OCI-LY1 (cell line): ENCODE measurements around the gene RAD51B.
"Not testable (repeated sequence)": the region's sequence is repeated elsewhere in the genome, so short reads cannot be mapped to it uniquely, and the experiment has no call there.

Source experiments
- H2AFZ ChIP-seq: fragments of 200-600 bp; sonication (generic), shearing (Covaris generic); 2 replicates; pipeline ENCODE4 v1.6.0; 2014; ENCODE audit warnings: antibody characterized with exemption, mild to moderate bottlenecking, low read length
- H3F3A ChIP-seq: fragments of 200-600 bp; sonication (generic), shearing (Covaris generic); 2 replicates; pipeline ENCODE4 v1.6.0; 2014; ENCODE audit warnings: mild to moderate bottlenecking, antibody characterized with exemption, low read length, moderate library complexity; ENCODE audit not compliant: insufficient read depth
- H3K27ac ChIP-seq: fragments of 200-600 bp; sonication (generic); 2 replicates; pipeline ENCODE4 v1.5.1; 2014; ENCODE audit warnings: low read length, mixed run types, mild to moderate bottlenecking, low read depth; ENCODE audit not compliant: poor library complexity, severe bottlenecking
- H3K27me3 ChIP-seq: fragments of 200-600 bp; sonication (generic); 2 replicates; pipeline ENCODE4 v1.6.0; 2014; ENCODE audit warnings: antibody characterized with exemption, mild to moderate bottlenecking, low read length, moderate library complexity; ENCODE audit not compliant: insufficient read depth
- H3K36me3 ChIP-seq: fragments of 200-600 bp; sonication (generic); 2 replicates; pipeline ENCODE4 v1.6.1; 2014; ENCODE audit warnings: mild to moderate bottlenecking, antibody characterized with exemption, low read length, moderate library complexity, mixed read lengths; ENCODE audit not compliant: insufficient read depth
- H3K4me1 ChIP-seq: fragments of 200-600 bp; sonication (generic); 2 replicates; pipeline ENCODE4 v1.5.1; 2014; ENCODE audit warnings: mild to moderate bottlenecking, low read length, moderate library complexity; ENCODE audit not compliant: insufficient read depth, severe bottlenecking
- H3K4me2 ChIP-seq: fragments of 200-600 bp; sonication (generic), shearing (Covaris generic); 2 replicates; pipeline ENCODE4 v1.6.1; 2014; ENCODE audit warnings: low read length
- H3K4me3 ChIP-seq: fragments of 200-600 bp; sonication (generic); 2 replicates; pipeline ENCODE4 v1.5.1; 2014; ENCODE audit warnings: low read length, low read depth, mild to moderate bottlenecking, mixed read lengths; ENCODE audit not compliant: poor library complexity, severe bottlenecking
- H3K79me2 ChIP-seq: fragments of 200-600 bp; shearing (Covaris generic); 2 replicates; pipeline ENCODE4 v1.6.1; 2016; ENCODE audit warnings: mixed run types, low read length, mixed read lengths; ENCODE audit not compliant: insufficient read depth
- H3K9ac ChIP-seq: fragments of 200-600 bp; sonication (generic), shearing (Covaris generic); 2 replicates; pipeline ENCODE4 v1.6.1; 2014; ENCODE audit warnings: mild to moderate bottlenecking, low read length, mixed read lengths
- H3K9me2 ChIP-seq: fragments of 200-600 bp; sonication (generic), shearing (Covaris generic); 2 replicates; pipeline ENCODE4 v1.6.1; 2014; ENCODE audit warnings: low read depth, mild to moderate bottlenecking, low read length, mixed read lengths
- H3K9me3 ChIP-seq: fragments of 200-600 bp; shearing (Covaris generic); 2 replicates; pipeline ENCODE4 v1.6.1; 2014; ENCODE audit warnings: low read length, mixed read lengths
- H4K20me1 ChIP-seq: fragments of 200-600 bp; sonication (generic), shearing (Covaris generic); 2 replicates; pipeline ENCODE4 v1.6.0; 2016; ENCODE audit warnings: mild to moderate bottlenecking, low read length; ENCODE audit not compliant: insufficient read depth
- EZH2 ChIP-seq: fragments of 200-600 bp; sonication (generic), shearing (Covaris generic); IDR thresholded peaks from 2 replicates; pipeline ENCODE4 v1.8.0; 2017; ENCODE audit warnings: borderline replicate concordance, mixed run types, mild to moderate bottlenecking, antibody characterized with exemption, low read length, moderate library complexity, mixed read lengths
- TF ChIP-seq, protein P1 (sequence below): fragments of 200-600 bp; sonication (generic), shearing (Covaris generic); IDR thresholded peaks from 2 replicates; pipeline ENCODE4 v1.5.1; 2017; ENCODE audit warnings: mild to moderate bottlenecking, antibody characterized with exemption, low read length, moderate library complexity, mixed read lengths

Gene RAD51B

DNA sequence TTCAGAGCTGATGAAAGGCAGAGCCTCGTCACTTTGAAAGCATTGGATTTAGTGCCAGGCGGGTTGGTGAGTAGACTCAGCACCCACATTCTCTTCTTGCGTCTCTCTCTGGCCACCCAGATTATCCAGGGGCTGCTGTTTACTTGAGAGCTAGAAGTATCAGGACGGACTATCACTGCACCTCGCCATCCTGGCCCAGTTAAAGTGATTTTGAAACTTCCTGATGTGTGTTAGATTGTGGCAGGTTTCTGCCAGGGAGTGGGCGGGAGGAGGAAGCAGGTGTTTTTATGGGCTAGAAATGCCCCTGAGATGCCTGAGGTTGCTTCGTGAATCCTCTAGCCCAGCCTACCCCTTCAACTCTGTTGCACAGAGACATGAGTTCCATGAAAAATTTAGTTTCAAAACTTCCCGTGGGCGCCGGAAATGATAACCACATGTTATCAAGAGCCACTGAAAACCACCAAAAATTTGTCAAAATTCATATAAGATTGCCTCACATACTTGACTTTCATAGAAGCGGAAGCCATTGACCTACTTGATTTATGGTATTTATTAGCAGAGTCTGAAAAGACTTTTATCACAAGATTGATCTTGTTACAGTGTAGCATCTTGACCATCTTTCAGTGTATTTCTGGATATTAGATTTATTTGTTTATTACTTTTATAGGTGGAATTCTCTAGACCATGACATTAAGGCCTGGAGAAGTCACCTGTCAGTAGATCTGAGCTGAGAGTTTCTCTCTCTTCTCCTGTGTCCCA is 466.0 kb downstream of the RAD51B start:
- Histone ChIP-seq H3K4me1 (peaks cover 83% of the 10 kb centered on the region), H3F3A (0 out of 2 replicates have a peak, but pooled peaks cover 4% of the 10 kb centered on the region), H3K9me2 (no peaks in the 10 kb centered on the region), H3K9me3 (no peaks in the 10 kb centered on the region), H3K4me2 (peak overlapping the region; percentile 58), H3K4me3 (peak overlapping the region; percentile 8), H3K27me3 (no peaks in the 10 kb centered on the region), H4K20me1 (no peaks in the 10 kb centered on the region), H3K36me3 (no peaks in the 10 kb centered on the region), H3K27ac (peak overlapping the region; percentile 99), H3K9ac (peak overlapping the region; percentile 74), H3K79me2 (no peaks in the 10 kb centered on the region), H2AFZ (no peak overlapping the region)
- TF ChIP-seq, protein P1, sequence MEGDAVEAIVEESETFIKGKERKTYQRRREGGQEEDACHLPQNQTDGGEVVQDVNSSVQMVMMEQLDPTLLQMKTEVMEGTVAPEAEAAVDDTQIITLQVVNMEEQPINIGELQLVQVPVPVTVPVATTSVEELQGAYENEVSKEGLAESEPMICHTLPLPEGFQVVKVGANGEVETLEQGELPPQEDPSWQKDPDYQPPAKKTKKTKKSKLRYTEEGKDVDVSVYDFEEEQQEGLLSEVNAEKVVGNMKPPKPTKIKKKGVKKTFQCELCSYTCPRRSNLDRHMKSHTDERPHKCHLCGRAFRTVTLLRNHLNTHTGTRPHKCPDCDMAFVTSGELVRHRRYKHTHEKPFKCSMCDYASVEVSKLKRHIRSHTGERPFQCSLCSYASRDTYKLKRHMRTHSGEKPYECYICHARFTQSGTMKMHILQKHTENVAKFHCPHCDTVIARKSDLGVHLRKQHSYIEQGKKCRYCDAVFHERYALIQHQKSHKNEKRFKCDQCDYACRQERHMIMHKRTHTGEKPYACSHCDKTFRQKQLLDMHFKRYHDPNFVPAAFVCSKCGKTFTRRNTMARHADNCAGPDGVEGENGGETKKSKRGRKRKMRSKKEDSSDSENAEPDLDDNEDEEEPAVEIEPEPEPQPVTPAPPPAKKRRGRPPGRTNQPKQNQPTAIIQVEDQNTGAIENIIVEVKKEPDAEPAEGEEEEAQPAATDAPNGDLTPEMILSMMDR: no peak
- TF ChIP-seq EZH2: no peak

DNA sequence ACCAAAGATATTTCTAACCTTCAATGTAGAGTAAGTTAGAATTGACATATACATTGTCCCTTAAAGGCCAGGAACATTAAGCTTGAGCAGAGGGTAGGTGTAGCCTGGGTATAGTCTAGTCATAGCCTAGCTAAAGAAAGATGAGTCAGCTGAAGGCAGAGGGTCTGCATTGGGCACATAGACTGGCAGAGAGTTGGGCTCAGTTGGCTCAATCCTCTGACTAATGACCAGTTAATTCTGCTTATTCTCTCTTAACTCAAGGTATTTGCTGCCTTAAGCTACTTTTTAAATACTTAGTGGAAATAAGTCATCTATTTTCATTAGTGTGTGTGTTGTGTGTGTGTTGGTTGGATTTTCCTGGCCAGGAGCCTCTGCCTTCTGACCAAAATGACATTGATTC is 467.1 kb downstream of the RAD51B start:
- Histone ChIP-seq H4K20me1 (no peaks in the 10 kb centered on the region), H3K36me3 (no peaks in the 10 kb centered on the region), H3K9me3 (no peaks in the 10 kb centered on the region), H3K4me1 (peaks cover 76% of the 10 kb centered on the region), H2AFZ (no peak overlapping the region), H3K4me2 (no peak overlapping the region), H3K27ac (peak overlapping the region; percentile 99), H3F3A (0 out of 2 replicates have a peak, but pooled peaks cover 4% of the 10 kb centered on the region), H3K4me3 (no peak overlapping the region), H3K9me2 (no peaks in the 10 kb centered on the region), H3K27me3 (no peaks in the 10 kb centered on the region), H3K9ac (no peak overlapping the region), H3K79me2 (no peaks in the 10 kb centered on the region)
- TF ChIP-seq, protein P1: no peak
- no peak for TF ChIP-seq EZH2

DNA sequence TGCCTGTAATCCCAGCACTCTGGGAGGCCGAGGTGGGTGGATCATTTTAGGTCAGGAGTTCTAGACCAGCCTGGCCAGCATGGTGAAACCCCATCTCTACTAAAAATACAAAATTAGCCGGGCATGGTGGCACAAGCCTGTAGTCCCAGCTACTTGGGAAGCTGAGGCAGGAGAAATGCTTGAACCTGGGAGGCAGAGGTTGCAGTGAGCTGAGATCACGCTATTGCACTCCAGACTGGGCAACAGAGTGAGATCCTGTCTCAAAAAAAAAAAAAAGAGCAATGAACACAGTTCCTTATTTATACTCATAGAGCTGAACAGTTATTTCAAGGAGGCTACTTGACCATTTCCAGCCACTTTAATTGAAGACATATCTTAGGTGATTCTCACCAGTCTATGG is 469.9 kb downstream of the RAD51B start:
- Histone ChIP-seq H3K27ac (peak overlapping the region; percentile 30), H3K4me1 (peaks cover 76% of the 10 kb centered on the region)
- H4K20me1 ChIP-seq, H2AFZ ChIP-seq, H3K27me3 ChIP-seq, H3F3A ChIP-seq, H3K4me3 ChIP-seq, H3K36me3 ChIP-seq, H3K9me2 ChIP-seq, H3K9me3 ChIP-seq, H3K4me2 ChIP-seq, H3K79me2 ChIP-seq, H3K9ac ChIP-seq: not testable (repeated sequence)

DNA sequence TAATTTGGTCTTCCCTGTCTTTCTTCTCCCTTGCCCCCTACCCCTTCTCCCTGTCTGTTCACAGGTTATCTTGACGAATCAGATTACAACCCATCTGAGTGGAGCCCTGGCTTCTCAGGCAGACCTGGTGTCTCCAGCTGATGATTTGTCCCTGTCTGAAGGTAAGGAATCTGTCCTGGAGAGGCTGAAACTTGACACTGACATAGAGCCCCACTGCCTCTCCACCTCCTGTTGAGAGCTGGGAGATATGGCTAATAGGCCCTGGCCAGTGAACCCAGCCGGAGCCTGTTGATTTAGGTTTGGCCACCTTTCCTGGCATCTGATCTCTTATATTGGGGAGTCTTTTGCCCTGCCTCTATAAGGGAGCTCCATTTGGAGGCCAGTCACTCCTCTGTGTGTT is 472.2 kb downstream of the RAD51B start:
- Histone ChIP-seq H3K27ac (peak overlapping the region; percentile 87), H3K4me3 (no peak overlapping the region), H3K9me3 (no peaks in the 10 kb centered on the region), H3F3A (no peaks in the 10 kb centered on the region), H3K27me3 (no peaks in the 10 kb centered on the region), H3K79me2 (no peaks in the 10 kb centered on the region), H3K4me2 (no peak overlapping the region), H3K9me2 (no peaks in the 10 kb centered on the region), H3K36me3 (no peaks in the 10 kb centered on the region), H3K4me1 (peaks cover 70% of the 10 kb centered on the region), H3K9ac (peak overlapping the region; percentile 18; the same call in 1 of the 2 replicates), H4K20me1 (no peaks in the 10 kb centered on the region), H2AFZ (no peak overlapping the region)
- TF ChIP-seq, protein P1: no peak
- no peak for TF ChIP-seq EZH2
